Measurements from ENCODE around the gene PCDHA1. TPM values are rescaled to one million over a fixed set of nuclear protein-coding genes. Genes with fewer than 3 reads are reported as not detected.

The PCDHA1 gene
- total RNA-seq, 2 experiments from 2014 or later, result not detected

- Histone ChIP-seq H3K4me1 (ENCODE audit: insufficient read depth, low read length, poor library complexity, severe bottlenecking) (no peaks in the 10 kb centered on the region), H3K9me3 (ENCODE audit: low read length) (no peaks in the 10 kb centered on the region), H3K36me3 (ENCODE audit: insufficient read depth, low read length) (no peaks in the 10 kb centered on the region), H3K9me2 (ENCODE audit: insufficient read depth, low read length) (no peaks in the 10 kb centered on the region), H3K4me2 (ENCODE audit: low read length) (no peak within 1 kb of the TSS), H4K20me1 (ENCODE audit: insufficient read depth, low read length) (no peaks in the 10 kb centered on the region), H3K79me2 (ENCODE audit: insufficient read depth, low read depth, low read length) (no peaks in the 10 kb centered on the region), H3K4me3 (ENCODE audit: low read depth, low read length, poor library complexity, severe bottlenecking) (no peak within 1 kb of the TSS), H3K27ac (ENCODE audit: low read depth, low read length, poor library complexity, severe bottlenecking) (no peak within 1 kb of the TSS), H2AFZ (ENCODE audit: low read length) (no peak within 1 kb of the TSS)
- intact Hi-C loops (cut with micrococcal nuclease; ENCODE audit: unreplicated experiment), result no loop called here
- TF ChIP-seq EZH2phosphoT487 (IDR thresholded peaks at IDR 0.05; ENCODE audit: borderline replicate concordance, low read depth, low read length), result no peak
- TF ChIP-seq CTCF (conservative IDR thresholded peaks at IDR 0.05; ENCODE audit: low read length), result no peak
- no peak for DNase-seq (ENCODE audit: low spot score)
- no TSS peak for BruUV-seq (replicated peaks)
- ChIA-PET POLR2A (no interaction called here), CTCF (ENCODE audit: unreplicated experiment) (no interaction called here)
Observed at GRCh38 chr5:140868721-140869554, 83.0 kb downstream of the PCDHA1 start, which contains the start of gene PCDHA11. Gene PCDHA11, plus strand, starts transcription at chr5:140868957. Its CDS starts 147 bp downstream, at chr5:140869104.

GRCh38 chr5:140869555-140869886 is 83.6 kb downstream of the PCDHA1 start:
- peak; percentile 4 for DNase-seq (ENCODE audit: low spot score)
- no peaks in the 10 kb centered on the region for H3K4me1 ChIP-seq (ENCODE audit: insufficient read depth, low read length, poor library complexity, severe bottlenecking)
- no peaks in the 10 kb centered on the region for H3K79me2 ChIP-seq (ENCODE audit: insufficient read depth, low read depth, low read length)
- H3K4me2 ChIP-seq (ENCODE audit: low read length), result no peak overlapping the region
- no peaks in the 10 kb centered on the region for H3K9me3 ChIP-seq (ENCODE audit: low read length)
- ChIA-PET CTCF (ENCODE audit: unreplicated experiment) (no interaction called here), POLR2A (no interaction called here)
- no peaks in the 10 kb centered on the region for H4K20me1 ChIP-seq (ENCODE audit: insufficient read depth, low read length)
- no peak overlapping the region for H2AFZ ChIP-seq (ENCODE audit: low read length)
- no peaks in the 10 kb centered on the region for H3K9me2 ChIP-seq (ENCODE audit: insufficient read depth, low read length)
- BruUV-seq (replicated peaks), result no TSS peak
- peak; percentile 59; the same call in 1 of the 2 replicates for TF ChIP-seq CTCF (conservative IDR thresholded peaks at IDR 0.05; ENCODE audit: low read length)
- TF ChIP-seq EZH2phosphoT487 (IDR thresholded peaks at IDR 0.05; ENCODE audit: borderline replicate concordance, low read depth, low read length), result no peak
- H3K27ac ChIP-seq (ENCODE audit: low read depth, low read length, poor library complexity, severe bottlenecking), result no peak overlapping the region
- H3K36me3 ChIP-seq (ENCODE audit: insufficient read depth, low read length), result no peaks in the 10 kb centered on the region
- intact Hi-C loops (cut with micrococcal nuclease; ENCODE audit: unreplicated experiment), result no loop called here
- H3K4me3 ChIP-seq (ENCODE audit: low read depth, low read length, poor library complexity, severe bottlenecking), result no peak overlapping the region
